Thyroid gland (tissue), 4 donors: Measurements from ENCODE around the gene BMERB1.

Source experiments
- POLR2A ChIP-seq, 2 donors: fragments of 450-650 bp; IDR thresholded peaks; one replicate each; pipeline ENCODE4 v1.6.1; 2017; ENCODE audit warnings: antibody characterized with exemption in 2 of 2, mild to moderate bottlenecking in 2 of 2, moderate library complexity in 1 of 2
- TF ChIP-seq, protein P1 (sequence below), 6 experiments: fragments of 200-600 bp in 3 of 6; fragments of 450-650 bp in 3 of 6; sonication (generic) in 3 of 6; IDR thresholded peaks; one replicate each; pipeline ENCODE4 v1.5.1; 2016 to 2019; ENCODE audit warnings: antibody characterized with exemption in 6 of 6, mild to moderate bottlenecking in 2 of 6, inconsistent platforms in 1 of 6, moderate library complexity in 1 of 6

DNA sequence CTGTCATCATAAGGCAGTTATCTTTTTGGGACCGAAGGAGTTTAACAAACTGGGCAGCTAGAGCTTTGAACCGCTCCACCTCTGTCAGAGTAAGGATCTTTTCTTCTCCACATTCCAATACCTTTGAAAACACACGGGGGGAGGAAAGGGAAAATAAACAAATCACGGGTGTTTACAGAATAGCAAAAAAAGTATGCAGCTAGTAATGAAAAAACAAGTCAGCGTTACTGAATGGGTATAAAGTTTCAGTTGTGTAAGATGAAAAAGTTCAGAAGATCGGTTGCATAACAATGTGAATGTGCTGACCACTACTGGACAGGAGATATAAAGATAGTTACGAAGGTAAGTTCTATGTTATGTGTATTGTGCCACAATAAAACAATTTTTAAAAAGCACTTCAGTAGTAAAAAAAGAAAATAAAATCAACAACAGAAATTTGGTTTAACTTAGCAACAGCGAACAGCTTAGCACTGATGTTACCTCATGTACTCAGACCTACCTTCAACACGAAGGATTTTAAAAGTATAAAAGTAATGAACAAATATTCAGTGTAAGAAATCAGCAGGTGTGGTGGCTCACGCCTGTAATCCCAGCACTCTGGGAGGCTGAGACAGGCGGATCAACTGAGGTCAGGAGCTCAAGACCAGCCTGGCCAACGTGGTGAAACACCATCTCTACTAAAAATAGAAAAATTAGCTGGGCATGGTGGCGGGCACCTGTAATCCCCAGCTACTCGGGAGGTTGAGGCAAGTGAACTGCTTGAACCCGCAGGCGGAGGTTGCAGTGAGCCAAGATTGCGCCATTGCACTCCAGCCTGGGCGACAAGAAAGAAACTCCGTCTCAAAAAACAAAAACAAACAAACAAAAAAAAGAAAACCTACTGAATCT is 174.3 kb downstream of the BMERB1 start:
- TF ChIP-seq, protein P1, sequence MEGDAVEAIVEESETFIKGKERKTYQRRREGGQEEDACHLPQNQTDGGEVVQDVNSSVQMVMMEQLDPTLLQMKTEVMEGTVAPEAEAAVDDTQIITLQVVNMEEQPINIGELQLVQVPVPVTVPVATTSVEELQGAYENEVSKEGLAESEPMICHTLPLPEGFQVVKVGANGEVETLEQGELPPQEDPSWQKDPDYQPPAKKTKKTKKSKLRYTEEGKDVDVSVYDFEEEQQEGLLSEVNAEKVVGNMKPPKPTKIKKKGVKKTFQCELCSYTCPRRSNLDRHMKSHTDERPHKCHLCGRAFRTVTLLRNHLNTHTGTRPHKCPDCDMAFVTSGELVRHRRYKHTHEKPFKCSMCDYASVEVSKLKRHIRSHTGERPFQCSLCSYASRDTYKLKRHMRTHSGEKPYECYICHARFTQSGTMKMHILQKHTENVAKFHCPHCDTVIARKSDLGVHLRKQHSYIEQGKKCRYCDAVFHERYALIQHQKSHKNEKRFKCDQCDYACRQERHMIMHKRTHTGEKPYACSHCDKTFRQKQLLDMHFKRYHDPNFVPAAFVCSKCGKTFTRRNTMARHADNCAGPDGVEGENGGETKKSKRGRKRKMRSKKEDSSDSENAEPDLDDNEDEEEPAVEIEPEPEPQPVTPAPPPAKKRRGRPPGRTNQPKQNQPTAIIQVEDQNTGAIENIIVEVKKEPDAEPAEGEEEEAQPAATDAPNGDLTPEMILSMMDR (IDR thresholded peaks at IDR 0.05) = no peak
- no peak for TF ChIP-seq POLR2A (IDR thresholded peaks at IDR 0.05)
